CD14-positive monocyte (primary cell): Measurements from ENCODE around the gene ZZZ3. TPM values are rescaled to one million over a fixed set of nuclear protein-coding genes. Genes with fewer than 3 reads are reported as not detected.

Experiments used
- DNase-seq, 3 donors: peaks; one replicate each; pipeline ENCODE4 v3.0.0-alpha.2; 2011 to 2022
- H2AFZ ChIP-seq: 2 replicates; pipeline ENCODE4 v1.6.0; 2012; ENCODE audit warnings: mild to moderate bottlenecking, low read depth, low read length, inconsistent platforms; ENCODE audit not compliant: insufficient read depth, poor library complexity, severe bottlenecking
- H3K27ac ChIP-seq, 2 donors: 1 replicate in 1 of 2; 2 replicates in 1 of 2; pipeline ENCODE4 v1.5.1; 2012 to 2013; ENCODE audit warnings: low read length in 2 of 2, control low read depth in 1 of 2, inconsistent platforms in 1 of 2, low read depth in 1 of 2, mild to moderate bottlenecking in 1 of 2
- H3K27me3 ChIP-seq, 2 donors: one replicate each; pipeline versions ENCODE4 v1.6.0 to v1.6.1; 2011 to 2013; ENCODE audit warnings: low read length in 2 of 2; ENCODE audit not compliant: control insufficient read depth in 2 of 2, insufficient read depth in 2 of 2
- H3K36me3 ChIP-seq, 2 donors: replicated peaks in 1 of 2; 1 replicate in 1 of 2; 2 replicates in 1 of 2; pipeline versions ENCODE4 v1.5.1 to v1.6.1; 2012 to 2013; ENCODE audit warnings: low read length in 2 of 2, control low read depth in 1 of 2, inconsistent platforms in 1 of 2, mild to moderate bottlenecking in 1 of 2; ENCODE audit not compliant: insufficient read depth in 2 of 2, control insufficient read depth in 1 of 2
- H3K4me1 ChIP-seq, 2 donors: 1 replicate in 1 of 2; 2 replicates in 1 of 2; pipeline versions ENCODE4 v1.5.1 to v1.6.1; 2012 to 2013; ENCODE audit warnings: low read length in 2 of 2, control low read depth in 1 of 2, inconsistent platforms in 1 of 2, mild to moderate bottlenecking in 1 of 2, moderate library complexity in 1 of 2; ENCODE audit not compliant: insufficient read depth in 2 of 2, control insufficient read depth in 1 of 2
- H3K4me2 ChIP-seq: replicated peaks from 2 replicates; pipeline ENCODE3; 2012; ENCODE audit warnings: low read length, moderate library complexity, mild to moderate bottlenecking; ENCODE audit not compliant: poor library complexity, severe bottlenecking; ENCODE audit errors: extremely low read depth
- H3K4me3 ChIP-seq, 3 experiments: fragments of 200-600 bp in 1 of 3; sonication (generic) in 1 of 3; replicated peaks in 1 of 3; 1 replicate in 2 of 3; 2 replicates in 1 of 3; pipeline ENCODE4 v1.5.1; 2011 to 2013; ENCODE audit warnings: low read length in 3 of 3, mild to moderate bottlenecking in 3 of 3, control low read depth in 2 of 3, low read depth in 2 of 3, inconsistent platforms in 1 of 3, moderate library complexity in 1 of 3
- H3K79me2 ChIP-seq: 2 replicates; pipeline ENCODE4 v1.6.0; 2012; ENCODE audit warnings: mild to moderate bottlenecking, control low read depth, inconsistent platforms, low read length, moderate library complexity; ENCODE audit not compliant: insufficient read depth
- H3K9ac ChIP-seq: 2 replicates; pipeline ENCODE4 v1.6.0; 2017; ENCODE audit warnings: low read length, mild to moderate bottlenecking; ENCODE audit not compliant: insufficient read depth, poor library complexity, severe bottlenecking
- H3K9me3 ChIP-seq, 2 donors: replicated peaks in 1 of 2; 1 replicate in 1 of 2; 2 replicates in 1 of 2; pipeline versions ENCODE4 v1.5.1 to v1.6.1; 2012 to 2013; ENCODE audit warnings: low read length in 2 of 2, control low read depth in 1 of 2; ENCODE audit not compliant: control insufficient read depth in 1 of 2, insufficient read depth in 1 of 2
- H4K20me1 ChIP-seq: 2 replicates; pipeline ENCODE4 v1.6.0; 2012; ENCODE audit warnings: mild to moderate bottlenecking, low read length, control low read depth, moderate library complexity; ENCODE audit not compliant: insufficient read depth
- H3K27ac Mint-ChIP-seq, 7 donors: one replicate each; pipeline ENCODE4 v1.8.0; 2020; ENCODE audit warnings: mild to moderate bottlenecking in 7 of 7, mixed read lengths in 7 of 7, moderate library complexity in 6 of 7, inconsistent platforms in 2 of 7
- H3K27me3 Mint-ChIP-seq, 3 donors: one replicate each; pipeline ENCODE4 v1.8.0; 2021 to 2022; ENCODE audit warnings: low read depth in 3 of 3, mild to moderate bottlenecking in 3 of 3, mixed read lengths in 3 of 3, moderate library complexity in 3 of 3, inconsistent platforms in 1 of 3
- H3K36me3 Mint-ChIP-seq, 2 donors: one replicate each; pipeline ENCODE4 v1.8.0; 2020; ENCODE audit warnings: mixed read lengths in 2 of 2, inconsistent platforms in 1 of 2, mild to moderate bottlenecking in 1 of 2
- H3K4me1 Mint-ChIP-seq: one replicate; pipeline ENCODE4 v1.8.0; 2020; ENCODE audit warnings: mild to moderate bottlenecking, mixed read lengths
- H3K4me3 Mint-ChIP-seq, 2 donors: one replicate each; pipeline ENCODE4 v1.8.0; 2020; ENCODE audit warnings: mild to moderate bottlenecking in 2 of 2, mixed read lengths in 2 of 2, moderate library complexity in 1 of 2
- H3K9me3 Mint-ChIP-seq, 7 donors: one replicate each; pipeline ENCODE4 v1.8.0; 2020 to 2022; ENCODE audit warnings: mixed read lengths in 7 of 7, mild to moderate bottlenecking in 6 of 7, moderate library complexity in 6 of 7, inconsistent platforms in 2 of 7
- CTCF ChIP-seq: fragments of 200-600 bp; IDR thresholded peaks from one replicate; pipeline ENCODE4 v1.8.0; 2022; ENCODE audit warnings: antibody characterized with exemption, mild to moderate bottlenecking
- WGBS: methylation state at CpG from one replicate; pipeline ENCODE4 v1.1.5; 2013; ENCODE audit warnings: missing lambda C conversion rate; ENCODE audit not compliant: insufficient coverage; 5-methylcytosine and 5-hydroxymethylcytosine counted together
- intact Hi-C, 2 donors: fragments of 100-400 bp; cut with micrococcal nuclease; formaldehyde crosslinking; loops; one replicate each; pipeline versions ENCODE4 v1.15.0 to v1.15.1; 2023
- polyA plus RNA-seq, 3 donors: library from polyadenylated mRNA; depleted of rRNA in 1 of 3; unstranded in 2 of 3; stranded (reverse) in 1 of 3; fragments of 300-500 nt in 2 of 3; fragments of >200 nt in 1 of 3; fragmentation: Illumina TruSeq in 2 of 3; gene quantifications; 1 replicate in 2 of 3; 2 replicates in 1 of 3; pipeline ENCODE4 v1.2.3, GENCODE V29; 2012 to 2021

The ZZZ3 gene
- polyA plus RNA-seq, 3 donors = 8.1 to 12.3 (median 10.0) TPM

DNA sequence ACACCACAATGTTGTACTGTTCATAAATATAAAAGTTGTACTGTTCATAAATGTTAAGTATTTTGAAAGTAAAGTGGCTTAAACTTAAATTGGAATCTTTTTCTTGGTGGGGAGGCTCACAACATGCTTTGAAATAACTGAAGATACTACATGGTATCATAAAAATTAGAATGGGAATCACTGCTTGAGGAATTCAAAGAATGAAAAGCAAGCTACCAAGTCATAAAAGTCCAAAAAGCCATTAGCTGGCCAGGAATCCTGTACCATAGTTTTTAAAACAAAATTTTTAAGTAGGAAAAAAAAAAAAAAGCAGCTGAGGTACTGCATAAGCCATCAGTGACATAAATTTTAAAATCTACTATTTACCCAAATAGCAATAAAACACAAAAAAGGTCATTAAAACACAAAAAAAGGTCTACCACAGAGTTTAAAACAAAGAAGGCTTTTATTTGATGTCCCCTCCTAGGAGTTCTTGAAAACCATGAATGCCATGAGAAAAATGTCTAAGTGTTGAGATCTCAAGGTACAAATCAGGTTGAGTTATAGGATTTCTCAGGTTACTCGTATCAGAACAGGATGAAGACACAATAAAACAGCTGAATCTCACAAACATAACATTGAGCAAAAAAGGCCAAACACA is 8.6 kb downstream of the ZZZ3 start:
- Histone ChIP-seq H3K9ac (no peak overlapping the region), H3K27ac (no peak overlapping the region), H3K79me2 (peaks cover 100% of the 10 kb centered on the region), H3K4me2 (no peak overlapping the region), H3K9me3 (no peaks in the 10 kb centered on the region), H3K4me3 (no peak overlapping the region), H3K27me3 (no peaks in the 10 kb centered on the region), H3K36me3 (peaks cover 5 to 7% of the 10 kb centered on the region in 2 donors), H2AFZ (no peak overlapping the region), H4K20me1 (peaks cover 94% of the 10 kb centered on the region), H3K4me1 (no peaks in the 10 kb centered on the region)
- TF ChIP-seq CTCF = no peak
- peaks cover 6 to 17% of the 10 kb centered on the region in 2 donors for H3K36me3 Mint-ChIP-seq
- DNase-seq = no peak
- WGBS = no CpG with 5 or more reads among the region's 1 CpG
- H3K9me3 Mint-ChIP-seq = no peaks in the 10 kb centered on the region
- peaks cover 12% of the 10 kb centered on the region for H3K4me1 Mint-ChIP-seq
- intact Hi-C loops = no loop called here
- H3K4me3 Mint-ChIP-seq = no peak overlapping the region
- H3K27me3 Mint-ChIP-seq = no peaks in the 10 kb centered on the region
- peak overlapping the region in 1 of 7 donors; percentile 21 for H3K27ac Mint-ChIP-seq

DNA sequence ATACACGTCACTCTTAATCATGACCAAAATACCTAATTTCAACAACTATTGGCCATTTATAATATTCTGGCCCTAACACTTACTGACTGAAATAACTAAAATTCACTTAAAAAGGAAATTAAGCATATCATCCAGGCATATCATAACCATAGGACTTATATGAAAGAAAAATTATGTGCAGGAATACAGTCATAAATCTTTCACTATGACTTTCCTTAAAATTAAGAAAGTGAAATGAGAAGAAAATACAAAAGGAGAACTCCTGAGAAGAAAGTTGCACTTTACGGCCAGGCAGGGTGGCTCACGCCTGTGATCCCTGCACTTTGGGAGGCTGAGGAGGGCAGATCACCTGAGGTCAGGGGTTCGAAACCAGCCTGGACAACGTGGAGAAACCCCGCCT is 9.4 kb downstream of the ZZZ3 start:
- Mint-ChIP-seq H3K36me3 (peaks cover 6 to 17% of the 10 kb centered on the region in 2 donors), H3K27me3 (no peaks in the 10 kb centered on the region), H3K4me1 (peaks cover 8% of the 10 kb centered on the region), H3K4me3 (no peak overlapping the region), H3K9me3 (no peaks in the 10 kb centered on the region), H3K27ac (peak overlapping the region in 2 of 7 donors; percentile 25 to 46)
- no peak for TF ChIP-seq CTCF
- no peaks in the 10 kb centered on the region for H3K27me3 ChIP-seq
- H3K27ac ChIP-seq = no peak overlapping the region
- WGBS = 73% methylated on average over 2 of the region's 6 CpGs
- no peaks in the 10 kb centered on the region for H3K9me3 ChIP-seq
- DNase-seq = no peak
- no peaks in the 10 kb centered on the region for H3K4me1 ChIP-seq
- no peak overlapping the region for H3K9ac ChIP-seq
- H2AFZ ChIP-seq = no peak overlapping the region
- peaks cover 5 to 7% of the 10 kb centered on the region in 2 donors for H3K36me3 ChIP-seq
- H4K20me1 ChIP-seq = peaks cover 93% of the 10 kb centered on the region
- H3K4me2 ChIP-seq = no peak overlapping the region
- H3K79me2 ChIP-seq = peaks cover 100% of the 10 kb centered on the region
- intact Hi-C loops = no loop called here
- no peak overlapping the region for H3K4me3 ChIP-seq
